HCT116 (cell line): ENCODE data around the gene SEC24B. TPM values are rescaled to one million over a fixed set of nuclear protein-coding genes. Genes with fewer than 3 reads are reported as not detected.

Experiments
- ATAC-seq: fragments of 200-7000 bp; cut with Tn5 transposase; 2 replicates; pipeline ENCODE4 v1.9.1; 2020; ENCODE audit warnings: mild to moderate bottlenecking, moderate library complexity
- BruUV-seq: library from RNA; stranded (reverse); fragments of 400-500 nt; replicated peaks from 2 replicates; lab custom pipeline; 2021; lab: Mats Ljungman, UMichigan
- CTCF ChIA-PET: fragments of 300-600 bp; sonication (Branson Sonifier 250); formaldehyde crosslinking; loops from one replicate; lab custom pipeline; 2021; ENCODE audit warnings: antibody characterized with exemption; lab: Charles Lee
- POLR2A ChIA-PET: fragments of 300-600, 350-600 bp; sonication (Branson Sonifier 250); formaldehyde crosslinking; loops from one replicate; lab custom pipeline; 2021; ENCODE audit warnings: antibody characterized with exemption; lab: Charles Lee
- RAD21 ChIA-PET, 2 experiments: fragments of 300-600 bp; sonication (Branson Sonifier 250); formaldehyde crosslinking; loops; one replicate each; lab custom pipeline; 2023; ENCODE audit warnings: low total read pairs in 2 of 2; ENCODE audit not compliant: uncharacterized antibody in 2 of 2, unreplicated experiment in 2 of 2, low non-redundant PET in 1 of 2; lab: Charles Lee
- DNase-seq: peaks from one replicate; pipeline ENCODE4 v3.0.0-alpha.2; 2010; ENCODE audit warnings: low read depth, low spot score
- H2AFZ ChIP-seq: fragments of 200-600 bp; shearing (Covaris generic), sonication (generic); 2 replicates; pipeline ENCODE4 v1.6.1; 2017; ENCODE audit warnings: low read depth, mixed run types, mixed read lengths, antibody characterized with exemption, low read length; ENCODE audit not compliant: poor library complexity, severe bottlenecking
- H3K27ac ChIP-seq: 2 replicates; pipeline ENCODE4 v1.5.1; 2012; ENCODE audit warnings: low read depth, low read length
- H3K27me3 ChIP-seq: fragments of 200-600 bp; sonication (generic); 2 replicates; pipeline ENCODE4 v1.6.1; 2016; ENCODE audit warnings: mixed run types, low read length, mixed read lengths; ENCODE audit not compliant: insufficient read depth
- H3K36me3 ChIP-seq, 2 experiments: fragments of 200-500 bp in 1 of 2; fragments of 200-600 bp in 1 of 2; sonication (Bioruptor generic) in 1 of 2; sonication (generic) in 1 of 2; 2 replicates each; pipeline versions ENCODE4 v1.5.1 to v1.6.1; 2014 to 2016; ENCODE audit warnings: low read length in 2 of 2, inconsistent platforms in 1 of 2, mixed read lengths in 1 of 2, mixed run types in 1 of 2; ENCODE audit not compliant: insufficient read depth in 2 of 2, control insufficient read depth in 1 of 2
- H3K4me1 ChIP-seq, 2 experiments: fragments of 200-600 bp in 1 of 2; sonication (generic) in 1 of 2; 2 replicates each; pipeline versions ENCODE4 v1.5.1 to v1.6.1; 2012 to 2017; ENCODE audit warnings: low read length in 2 of 2, inconsistent platforms in 1 of 2, mild to moderate bottlenecking in 1 of 2, mixed read lengths in 1 of 2, mixed run types in 1 of 2, moderate library complexity in 1 of 2; ENCODE audit not compliant: insufficient read depth in 2 of 2, control insufficient read depth in 1 of 2
- H3K4me2 ChIP-seq: fragments of 200-600 bp; sonication (generic); 2 replicates; pipeline ENCODE4 v1.6.1; 2017; ENCODE audit warnings: mixed run types, low read length, mixed read lengths
- H3K4me3 ChIP-seq, 2 experiments: fragments of 200-600 bp in 1 of 2; sonication (generic) in 1 of 2; replicated peaks in 1 of 2; 2 replicates each; pipeline ENCODE4 v1.5.1; 2011 to 2016; ENCODE audit warnings: low read length in 2 of 2, control low read depth in 1 of 2, low read depth in 1 of 2, mild to moderate bottlenecking in 1 of 2, mixed read lengths in 1 of 2, mixed run types in 1 of 2
- H3K79me2 ChIP-seq: fragments of 200-600 bp; sonication (generic); 2 replicates; pipeline ENCODE4 v1.6.1; 2017; ENCODE audit warnings: mild to moderate bottlenecking, mixed run types, low read length, moderate library complexity, mixed read lengths; ENCODE audit not compliant: insufficient read depth
- H3K9ac ChIP-seq: fragments of 200-600 bp; sonication (generic); 2 replicates; pipeline ENCODE4 v1.6.1; 2016; ENCODE audit warnings: low read length, mixed read lengths
- H3K9me2 ChIP-seq: fragments of 200-600 bp; sonication (generic), shearing (Covaris generic); 2 replicates; pipeline ENCODE4 v1.6.1; 2017; ENCODE audit warnings: mixed run types, mild to moderate bottlenecking, moderate library complexity; ENCODE audit not compliant: insufficient read depth
- H3K9me3 ChIP-seq, 2 experiments: fragments of 200-500 bp in 1 of 2; fragments of 200-600 bp in 1 of 2; sonication (Bioruptor generic) in 1 of 2; sonication (generic) in 1 of 2; 2 replicates each; pipeline ENCODE4 v1.6.1; 2014 to 2017; ENCODE audit warnings: low read length in 2 of 2, mixed read lengths in 2 of 2, inconsistent platforms in 1 of 2, low read depth in 1 of 2, mild to moderate bottlenecking in 1 of 2, mixed run types in 1 of 2, moderate library complexity in 1 of 2; ENCODE audit not compliant: control insufficient read depth in 1 of 2, insufficient read depth in 1 of 2
- H4K20me1 ChIP-seq: fragments of 200-600 bp; sonication (generic), shearing (Covaris generic); 2 replicates; pipeline ENCODE4 v1.6.1; 2017; ENCODE audit warnings: mixed run types, mild to moderate bottlenecking, moderate library complexity; ENCODE audit not compliant: insufficient read depth
- ATF3 ChIP-seq: IDR thresholded peaks from 2 replicates; pipeline ENCODE4 v1.6.1; 2012
- EZH2 ChIP-seq: fragments of 200-600 bp; sonication (generic); IDR thresholded peaks from 2 replicates; pipeline ENCODE4 v1.6.1; 2017; ENCODE audit warnings: antibody characterized with exemption, mixed run types
- FOSL1 ChIP-seq: IDR thresholded peaks from 2 replicates; pipeline ENCODE4 v1.6.1; 2012; ENCODE audit warnings: low read depth
- POLR2A ChIP-seq: IDR thresholded peaks from 2 replicates; pipeline ENCODE4 v1.7.0; 2011; ENCODE audit warnings: borderline replicate concordance; ENCODE audit not compliant: insufficient read depth, insufficient read length; ENCODE audit errors: extremely low read depth
- REST ChIP-seq: IDR thresholded peaks from 2 replicates; pipeline ENCODE4 v1.6.1; 2012; ENCODE audit warnings: low read depth
- intact Hi-C: fragments of 100-400 bp; cut with micrococcal nuclease; formaldehyde crosslinking; loops from 2 replicates; pipeline ENCODE4 v1.10.0; 2022
- total RNA-seq: library from RNA; stranded (reverse); gene quantifications from one replicate; pipeline ENCODE4 v1.2.1, GENCODE V29; 2021; ENCODE audit not compliant: unreplicated experiment

The SEC24B gene
- total RNA-seq, 1 experiment from 2014 or later, result 33.0 TPM

GRCh38 chr4:109462297-109462696 is 28.7 kb downstream of the SEC24B start:
- Histone ChIP-seq H3K27me3 (no peaks in the 10 kb centered on the region), H3K27ac (no peak overlapping the region), H3K4me2 (no peak overlapping the region), H3K4me3 (no peak overlapping the region), H3K4me1 (no peaks in the 10 kb centered on the region), H3K79me2 (peaks cover 98% of the 10 kb centered on the region), H3K9ac (no peak overlapping the region), H3K9me3 (no peaks in the 10 kb centered on the region), H3K9me2 (no peaks in the 10 kb centered on the region), H2AFZ (no peak overlapping the region), H4K20me1 (peaks cover 7% of the 10 kb centered on the region; the same call in 1 of the 2 replicates), H3K36me3 (peaks cover 16 to 24% of the 10 kb centered on the region in 2 experiments; a peak in 3 of 4 replicates)
- DNase-seq (no peak), ATAC-seq (no peak)
- no TSS peak for BruUV-seq
- intact Hi-C loops, result no loop called here
- ChIA-PET RAD21 (no interaction called here), POLR2A (no interaction called here), CTCF (interaction anchor here (1.0 to 1.3 kb wide), 2 partner anchors 29 to 35 kb away, joined by 3 to 4 read pairs; partner anchors contain the start of gene SEC24B)
- no peak for TF ChIP-seq POLR2A
- TF ChIP-seq ATF3, result no peak

GRCh38 chr4:109462802-109463201 is 29.2 kb downstream of the SEC24B start:
- Histone ChIP-seq H3K79me2 (peaks cover 98% of the 10 kb centered on the region), H3K27me3 (no peaks in the 10 kb centered on the region), H4K20me1 (peaks cover 7% of the 10 kb centered on the region; the same call in 1 of the 2 replicates), H3K4me3 (no peak overlapping the region), H3K9me3 (no peaks in the 10 kb centered on the region), H3K9me2 (no peaks in the 10 kb centered on the region), H3K9ac (no peak overlapping the region), H2AFZ (no peak overlapping the region), H3K4me2 (no peak overlapping the region), H3K36me3 (peaks cover 16 to 24% of the 10 kb centered on the region in 2 experiments; a peak in 3 of 4 replicates), H3K4me1 (no peaks in the 10 kb centered on the region), H3K27ac (no peak overlapping the region)
- POLR2A ChIA-PET, result no interaction called here
- no TSS peak for BruUV-seq
- DNase-seq (no peak), ATAC-seq (no peak)
- intact Hi-C loops, result no loop called here
- RAD21 ChIA-PET, result no interaction called here
- no peak for TF ChIP-seq REST
- no peak for TF ChIP-seq EZH2
- no peak for TF ChIP-seq FOSL1
- CTCF ChIA-PET, result interaction anchor here (1.0 kb wide), 1 partner anchor 35 kb away, joined by 3 read pairs; no protein-coding TSS in a partner anchor
